Left lung (tissue), 10 donors: ENCODE measurements around the gene ZNF330. TPM values are rescaled to one million over a fixed set of nuclear protein-coding genes. Genes with fewer than 3 reads are reported as not detected.

Experiments
- ATAC-seq: fragments of 200-7000 bp; cut with Tn5 transposase; one replicate; pipeline ENCODE4 v1.9.1; 2020; ENCODE audit warnings: moderate library complexity
- DNase-seq, 4 donors: peaks; one replicate each; pipeline ENCODE4 v3.0.0-alpha.2; 2013 to 2020
- H3K27ac ChIP-seq, 2 donors: fragments of 200-600 bp; sonication (generic) in 1 of 2; one replicate each; pipeline versions ENCODE4 v1.5.0 to v1.8.0; 2020 to 2021
- H3K27me3 ChIP-seq, 2 donors: fragments of 200-600 bp; sonication (generic) in 1 of 2; one replicate each; pipeline versions ENCODE4 v1.5.0 to v1.8.0; 2020 to 2021
- H3K36me3 ChIP-seq, 2 donors: fragments of 200-600 bp; sonication (generic) in 1 of 2; one replicate each; pipeline versions ENCODE4 v1.5.0 to v1.8.0; 2020 to 2021
- H3K4me1 ChIP-seq, 2 donors: fragments of 200-600 bp; one replicate each; pipeline ENCODE4 v1.8.0; 2021
- H3K4me3 ChIP-seq, 2 donors: fragments of 200-600 bp; sonication (generic) in 1 of 2; one replicate each; pipeline versions ENCODE4 v1.5.0 to v1.8.0; 2020 to 2021; ENCODE audit warnings: mild to moderate bottlenecking in 1 of 2
- H3K9me3 ChIP-seq, 2 donors: fragments of 200-600 bp; sonication (generic) in 1 of 2; one replicate each; pipeline versions ENCODE4 v1.5.0 to v1.8.0; 2020 to 2021
- intact Hi-C, 2 donors: fragments of 100-400 bp; cut with DNase I; formaldehyde crosslinking; loops; one replicate each; pipeline versions ENCODE4 v1.11.2 to v1.14.2; 2022
- polyA plus RNA-seq, 6 donors: library from polyadenylated mRNA; unstranded; fragments of 120-200 nt; gene quantifications; one replicate each; pipeline ENCODE4 v1.2.1, GENCODE V29; 2013; ENCODE audit not compliant: insufficient read length in 6 of 6
- total RNA-seq, 2 donors: library from RNA; stranded (reverse); fragmentation: NEBNext Ultra II Directional; extraction: Animal tissue kit (Norgen Biotek cat#: 25700); gene quantifications; one replicate each; pipeline ENCODE4 v1.2.1, GENCODE V29; 2021
- TF ChIP-seq, protein P1 (sequence below), 2 donors: fragments of 200-600 bp; sonication (generic) in 1 of 2; IDR thresholded peaks; one replicate each; pipeline versions ENCODE4 v1.5.0 to v1.8.0; 2021; ENCODE audit warnings: antibody characterized with exemption in 2 of 2
- donor health status: DM: no; HTN: yes; CAD: no.
- donor health status: DM: no; HTN: no; CAD: no.

ZNF330 gene
- total and polyA plus RNA-seq, 8 donors, result 39.3 to 57.1 (median 51.5) TPM

DNA sequence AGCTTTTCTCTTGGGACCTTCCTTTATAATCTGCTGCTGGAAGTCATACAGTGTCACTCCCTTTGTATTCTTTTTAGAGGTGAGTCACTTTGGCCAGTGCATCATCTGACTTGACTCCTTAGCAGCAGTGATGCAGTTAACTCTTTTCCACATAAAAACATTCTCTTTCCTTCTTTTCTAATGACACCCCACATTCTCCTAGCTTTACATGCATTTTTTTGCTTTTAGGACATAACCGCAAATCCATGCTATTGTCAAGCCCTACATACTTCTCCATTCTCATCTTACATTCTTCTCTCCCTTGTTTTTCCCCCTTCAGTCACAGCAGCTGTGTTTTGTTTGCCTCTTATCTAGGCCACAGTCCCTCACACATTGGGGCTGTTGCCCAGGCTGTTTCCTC is 55.1 kb downstream of the ZNF330 start:
- TF ChIP-seq, protein P1, sequence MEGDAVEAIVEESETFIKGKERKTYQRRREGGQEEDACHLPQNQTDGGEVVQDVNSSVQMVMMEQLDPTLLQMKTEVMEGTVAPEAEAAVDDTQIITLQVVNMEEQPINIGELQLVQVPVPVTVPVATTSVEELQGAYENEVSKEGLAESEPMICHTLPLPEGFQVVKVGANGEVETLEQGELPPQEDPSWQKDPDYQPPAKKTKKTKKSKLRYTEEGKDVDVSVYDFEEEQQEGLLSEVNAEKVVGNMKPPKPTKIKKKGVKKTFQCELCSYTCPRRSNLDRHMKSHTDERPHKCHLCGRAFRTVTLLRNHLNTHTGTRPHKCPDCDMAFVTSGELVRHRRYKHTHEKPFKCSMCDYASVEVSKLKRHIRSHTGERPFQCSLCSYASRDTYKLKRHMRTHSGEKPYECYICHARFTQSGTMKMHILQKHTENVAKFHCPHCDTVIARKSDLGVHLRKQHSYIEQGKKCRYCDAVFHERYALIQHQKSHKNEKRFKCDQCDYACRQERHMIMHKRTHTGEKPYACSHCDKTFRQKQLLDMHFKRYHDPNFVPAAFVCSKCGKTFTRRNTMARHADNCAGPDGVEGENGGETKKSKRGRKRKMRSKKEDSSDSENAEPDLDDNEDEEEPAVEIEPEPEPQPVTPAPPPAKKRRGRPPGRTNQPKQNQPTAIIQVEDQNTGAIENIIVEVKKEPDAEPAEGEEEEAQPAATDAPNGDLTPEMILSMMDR (IDR thresholded peaks at IDR 0.05), result no peak
- no peak overlapping the region for H3K4me3 ChIP-seq
- DNase-seq (no peak), ATAC-seq (no peak)
- no peak overlapping the region for H3K27ac ChIP-seq
- intact Hi-C loops, result no loop called here
- no peaks in the 10 kb centered on the region for H3K4me1 ChIP-seq
- H3K27me3 ChIP-seq, result peaks cover 0 to 3% of the 10 kb centered on the region in 2 donors
- no peaks in the 10 kb centered on the region for H3K36me3 ChIP-seq
- H3K9me3 ChIP-seq, result no peaks in the 10 kb centered on the region

DNA sequence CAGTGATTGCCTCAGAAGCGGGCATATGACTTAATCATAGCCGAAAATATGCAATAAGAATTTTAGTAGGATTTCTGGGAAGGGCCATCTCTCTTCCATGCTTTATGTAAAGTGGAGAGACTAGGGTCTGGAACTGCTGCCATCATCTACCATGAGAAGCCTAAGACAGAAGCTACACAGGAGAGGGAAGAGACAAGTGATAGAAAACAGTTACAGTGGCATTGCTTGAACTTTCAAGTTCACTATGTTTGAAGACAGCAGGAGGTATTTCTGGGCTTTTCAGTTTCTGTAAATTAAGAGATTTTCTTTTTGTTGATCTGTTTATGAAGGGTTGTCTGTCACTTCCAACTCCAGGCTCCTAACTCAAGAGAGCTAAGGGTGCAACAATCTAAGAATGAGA is 62.5 kb downstream of the ZNF330 start:
- no peaks in the 10 kb centered on the region for H3K27me3 ChIP-seq
- no peak overlapping the region for H3K27ac ChIP-seq
- no peak for ATAC-seq
- intact Hi-C loops, result no loop called here
- H3K36me3 ChIP-seq, result no peaks in the 10 kb centered on the region
- no peaks in the 10 kb centered on the region for H3K9me3 ChIP-seq
- DNase-seq, result no peak
- TF ChIP-seq, protein P1 (IDR thresholded peaks at IDR 0.05), result no peak
- no peak overlapping the region for H3K4me3 ChIP-seq
- H3K4me1 ChIP-seq, result no peaks in the 10 kb centered on the region

DNA sequence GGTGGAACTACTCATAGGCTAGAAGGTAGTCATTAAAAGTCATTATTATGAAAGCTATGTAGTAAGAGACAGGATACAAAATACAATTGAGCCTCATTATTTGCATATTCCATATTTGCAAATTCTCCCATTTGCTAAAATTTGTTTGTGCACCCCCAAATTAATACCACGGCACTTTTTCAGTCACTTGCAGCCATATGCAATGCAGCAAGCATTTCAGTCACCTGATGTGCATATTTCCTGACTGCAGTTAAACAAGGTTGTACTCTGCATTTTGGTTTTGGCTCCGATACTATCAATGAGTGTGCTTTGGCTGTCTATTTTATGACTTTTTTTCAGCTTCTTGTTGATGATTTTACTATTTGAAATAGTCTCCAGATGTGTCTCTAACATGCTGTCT is 62.9 kb downstream of the ZNF330 start:
- no peak for DNase-seq
- TF ChIP-seq, protein P1 (IDR thresholded peaks at IDR 0.05), result no peak
- no peak overlapping the region for H3K27ac ChIP-seq
- H3K27me3 ChIP-seq, result no peaks in the 10 kb centered on the region
- no peaks in the 10 kb centered on the region for H3K36me3 ChIP-seq
- no peak for ATAC-seq
- H3K4me1 ChIP-seq, result no peaks in the 10 kb centered on the region
- intact Hi-C loops, result no loop called here
- no peaks in the 10 kb centered on the region for H3K9me3 ChIP-seq
- H3K4me3 ChIP-seq, result no peak overlapping the region

Other genes with a start within 250 kb of the ZNF330 start
- gene RNF150, start 87.4 kb upstream of the ZNF330 start, total RNA-seq, result 1 to 10 TPM; 1.9 to 3.1 TPM
- 10 to 100 TPM; 12.2 to 15.2 (median 14.7) TPM for gene RNF150, start 87.4 kb upstream of the ZNF330 start, polyA plus RNA-seq